GM19043 (cell line): ENCODE measurements around the gene SUN3.
"Not testable (repeated sequence)": the region's sequence is repeated elsewhere in the genome, so short reads cannot be mapped to it uniquely, and the experiment has no call there.

ENCODE experiments used
- ATAC-seq: cut with Tn5 transposase; IDR thresholded peaks from one replicate; pipeline ENCODE4 v1.9.1; 2021; ENCODE audit warnings: low read depth; ENCODE audit not compliant: unreplicated experiment

SUN3 gene

DNA sequence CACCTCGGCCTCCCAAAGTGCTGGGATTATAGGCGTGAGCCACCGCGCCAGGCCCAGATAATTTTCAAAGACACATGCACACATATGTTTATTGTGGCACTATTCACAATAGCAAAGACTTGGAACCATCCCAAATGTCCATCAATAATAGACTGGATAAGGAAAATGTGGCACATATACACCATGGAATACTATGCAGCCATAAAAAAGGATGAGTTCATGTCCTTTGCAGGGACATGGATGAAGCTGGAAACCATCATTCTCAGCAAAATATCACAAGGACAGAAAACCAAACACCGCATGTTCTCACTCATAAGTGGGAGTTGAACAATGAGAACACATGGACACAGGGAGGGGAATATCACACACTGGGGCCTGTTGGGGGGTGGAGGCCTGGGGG is 48.3 kb downstream of the SUN3 start:
- not testable (repeated sequence) for ATAC-seq

DNA sequence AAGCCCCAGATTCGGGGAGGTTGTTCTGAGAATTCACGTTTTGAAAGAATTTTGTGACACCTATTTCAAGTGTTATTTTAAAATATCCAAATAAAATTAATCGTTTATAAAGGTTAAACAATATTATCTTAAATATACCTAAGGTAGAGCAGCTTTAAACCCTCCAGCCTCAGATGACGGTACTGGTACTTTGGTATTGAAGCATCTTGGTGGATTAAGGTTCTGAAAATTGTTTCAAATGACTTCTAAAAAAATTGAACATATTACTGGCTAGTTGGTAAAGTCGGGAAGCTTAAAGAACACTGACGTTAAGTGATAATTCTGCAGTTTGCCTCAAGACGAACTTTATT is 49.1 kb downstream of the SUN3 start:
- ATAC-seq: no peak

DNA sequence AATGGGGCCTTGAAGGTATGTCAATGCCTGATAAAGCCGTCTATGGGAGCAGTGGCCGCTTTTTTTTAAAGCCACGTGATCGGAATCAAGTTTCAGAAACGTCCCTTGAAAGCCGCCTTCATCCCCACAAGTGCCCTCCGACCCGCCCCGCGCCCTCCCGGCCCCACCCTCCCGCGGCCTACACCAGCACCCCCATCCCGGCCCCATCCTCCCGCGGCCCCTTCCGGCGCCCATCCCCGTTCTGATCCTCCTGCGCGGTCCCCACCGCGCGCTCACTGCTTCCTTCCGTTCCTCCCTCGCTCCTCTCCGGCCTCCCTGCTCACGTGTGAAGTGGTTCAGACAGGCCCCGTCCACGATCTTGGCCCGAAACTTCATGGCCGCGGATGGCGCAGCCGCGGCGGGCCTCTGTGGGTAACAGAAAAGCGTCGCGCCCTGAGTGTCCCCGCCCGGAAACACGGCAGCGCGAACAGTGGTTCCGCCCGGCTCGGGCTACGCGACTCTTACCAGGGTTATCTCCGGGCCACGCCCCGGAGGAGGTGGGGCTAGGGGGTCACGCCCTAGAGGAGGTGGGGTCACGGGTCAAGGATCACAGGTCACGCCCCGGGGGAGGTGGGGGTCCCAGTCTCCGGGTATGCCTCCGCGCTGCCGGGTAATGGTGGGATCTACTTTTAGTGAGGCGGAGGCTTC is 49.6 kb downstream of the SUN3 start, which contains the start of gene HUS1:
TSS of gene HUS1 (minus strand) at position 471 of the 687 bp plus-strand sequence. CDS start at position 375, 96 bp downstream.
- peak; percentile 95 for ATAC-seq

DNA sequence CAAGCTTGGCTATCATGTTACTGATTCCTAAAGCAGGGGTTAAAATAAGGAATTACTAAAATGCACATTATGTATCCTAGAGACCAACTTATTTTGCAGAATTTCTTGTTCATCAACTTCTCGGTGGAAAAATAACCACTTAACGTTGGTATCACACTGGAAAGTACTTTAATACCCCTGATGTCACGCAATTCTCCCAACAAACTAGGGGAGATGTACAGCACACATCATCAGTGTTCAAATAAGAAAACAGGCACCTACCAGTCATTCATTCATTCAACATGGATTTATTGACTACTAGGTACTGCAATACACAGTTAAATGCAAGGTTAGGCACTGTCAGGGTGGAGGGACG is 50.1 kb downstream of the SUN3 start:
- no peak for ATAC-seq

DNA sequence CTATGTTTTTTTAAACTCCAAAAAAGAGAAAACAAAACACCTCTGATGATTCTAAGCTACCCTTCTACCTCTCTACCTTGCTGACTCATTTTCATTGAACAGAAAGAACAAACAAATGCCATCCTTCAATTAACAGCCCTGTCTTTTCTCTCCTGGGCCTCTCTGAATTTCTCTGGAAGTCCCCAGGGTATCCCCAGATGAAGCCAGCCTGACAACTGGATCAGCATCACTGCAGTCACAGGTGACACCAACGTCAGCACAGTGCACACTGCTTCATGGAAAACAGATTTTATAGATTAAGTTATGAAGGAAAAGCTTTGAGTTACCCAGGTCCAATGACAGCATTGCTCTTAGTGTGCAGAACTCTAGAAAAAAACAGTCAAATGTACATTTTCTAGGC is 55.2 kb downstream of the SUN3 start:
- ATAC-seq: no peak

DNA sequence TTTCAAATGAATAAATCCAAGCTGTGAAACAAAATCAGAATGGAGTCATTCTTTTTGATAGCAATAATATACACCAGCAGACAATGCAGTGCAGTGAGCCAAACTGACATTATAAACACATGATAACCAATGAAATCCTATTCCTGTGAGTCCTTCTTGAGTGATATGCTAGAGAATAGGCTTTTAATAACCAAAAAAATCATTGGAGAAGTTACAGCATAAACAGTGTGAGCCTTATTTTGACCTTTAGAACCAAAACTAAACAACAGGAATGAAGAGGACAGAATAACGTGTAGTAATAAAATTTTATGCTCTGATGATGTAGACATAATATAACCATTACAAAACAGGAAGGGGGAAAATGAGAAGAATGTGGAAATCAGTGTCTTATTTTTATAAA is 58.1 kb downstream of the SUN3 start:
- no peak for ATAC-seq

DNA sequence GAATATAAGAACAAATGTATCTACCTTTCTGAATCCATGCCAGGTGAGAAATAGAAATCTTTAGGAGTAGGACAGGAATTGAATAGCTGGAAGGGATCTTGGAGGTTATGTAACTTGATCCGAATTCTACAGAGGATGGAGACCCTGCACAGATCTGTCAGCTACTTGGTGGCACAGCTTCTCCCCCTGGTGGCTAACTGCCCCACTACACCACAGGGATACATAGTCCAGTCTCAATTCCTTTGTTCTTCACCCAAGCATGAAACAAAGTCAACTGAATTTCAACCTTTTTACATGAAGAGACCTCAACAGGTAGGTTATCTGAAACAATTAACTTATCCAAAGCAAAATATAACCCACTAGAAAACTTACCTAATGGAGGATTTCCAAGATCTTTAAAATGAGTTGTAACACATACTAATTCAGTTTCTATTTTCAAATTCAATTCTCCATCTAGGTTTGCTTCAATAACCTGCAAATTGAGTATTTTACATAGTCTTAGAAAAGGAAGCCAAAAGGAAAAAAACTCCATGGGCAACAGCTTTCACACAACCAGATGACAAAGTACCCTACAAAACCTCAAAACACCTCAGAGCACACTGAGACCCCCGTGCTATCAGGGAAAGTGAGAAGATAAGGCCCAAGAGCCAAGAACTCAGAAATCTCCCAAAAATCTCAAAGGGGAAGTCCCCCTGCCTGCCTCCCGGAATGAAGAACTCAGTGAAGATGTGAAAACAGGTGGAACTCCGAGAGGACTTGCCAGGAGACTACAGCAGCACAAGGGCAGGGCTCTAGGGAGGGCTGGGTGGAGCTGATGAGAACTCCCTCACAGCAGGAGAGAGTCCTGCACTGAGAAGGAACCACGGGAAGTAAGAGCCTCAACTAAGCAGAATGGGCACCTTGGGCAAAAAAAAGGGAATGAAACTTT is 59.8 kb downstream of the SUN3 start:
- peak; percentile 64 for ATAC-seq

DNA sequence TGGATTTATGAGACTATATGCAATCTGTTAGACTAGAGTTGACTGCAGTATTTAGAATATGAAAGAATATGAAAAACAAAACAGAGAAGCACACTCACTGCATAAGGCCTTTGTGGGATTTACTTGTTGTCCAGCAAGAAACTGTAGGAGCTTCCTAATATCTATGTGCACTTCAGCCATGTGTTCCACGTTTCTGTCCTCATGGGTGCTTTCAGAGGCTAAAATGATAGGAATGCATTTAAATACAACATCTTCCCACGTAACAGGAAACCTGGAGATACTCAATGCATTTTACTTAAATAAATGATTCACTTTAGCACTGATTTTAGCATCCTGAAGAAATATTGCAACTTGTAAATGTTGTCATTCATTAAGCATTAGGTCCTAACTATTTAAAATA is 61.2 kb downstream of the SUN3 start:
- ATAC-seq: no peak

DNA sequence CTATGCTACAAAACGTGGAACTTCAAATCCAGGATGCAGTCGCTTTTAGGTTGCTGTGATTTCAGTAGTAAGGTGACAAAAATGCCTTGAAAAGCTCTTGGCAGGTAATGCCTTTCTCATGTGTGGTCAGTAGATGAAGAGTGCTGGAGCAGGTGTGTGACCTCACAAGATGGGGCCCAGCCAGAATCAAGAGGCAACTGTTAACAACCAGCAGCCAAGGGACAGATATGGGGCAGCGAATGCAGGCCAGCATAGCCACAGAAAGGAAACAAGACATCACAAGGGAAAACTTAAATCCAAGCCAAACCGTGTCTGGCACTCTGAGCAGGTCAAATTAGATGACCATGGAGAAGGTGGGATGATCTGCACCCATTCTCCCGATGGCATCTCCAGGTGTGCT is 61.8 kb downstream of the SUN3 start:
- ATAC-seq: no peak

DNA sequence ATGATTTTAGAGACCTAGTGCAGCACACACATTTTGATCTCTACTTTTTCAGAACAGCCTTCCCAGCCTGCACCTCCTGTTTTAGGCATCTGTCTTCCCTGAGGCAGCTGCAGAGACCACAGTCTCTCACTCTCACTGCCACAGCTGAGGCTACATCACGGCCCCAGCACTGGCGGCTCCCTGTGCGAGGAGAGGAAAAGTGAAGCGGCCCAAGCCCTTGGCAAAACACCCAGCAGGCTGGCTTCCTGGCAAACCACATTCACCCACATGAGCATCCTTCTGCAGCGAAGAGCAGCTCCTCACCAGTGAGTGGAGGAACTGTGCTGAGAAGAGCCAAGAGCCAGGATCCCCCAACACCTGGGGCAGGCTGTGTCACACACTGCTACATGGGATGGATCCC is 63.5 kb downstream of the SUN3 start:
- no peak for ATAC-seq

DNA sequence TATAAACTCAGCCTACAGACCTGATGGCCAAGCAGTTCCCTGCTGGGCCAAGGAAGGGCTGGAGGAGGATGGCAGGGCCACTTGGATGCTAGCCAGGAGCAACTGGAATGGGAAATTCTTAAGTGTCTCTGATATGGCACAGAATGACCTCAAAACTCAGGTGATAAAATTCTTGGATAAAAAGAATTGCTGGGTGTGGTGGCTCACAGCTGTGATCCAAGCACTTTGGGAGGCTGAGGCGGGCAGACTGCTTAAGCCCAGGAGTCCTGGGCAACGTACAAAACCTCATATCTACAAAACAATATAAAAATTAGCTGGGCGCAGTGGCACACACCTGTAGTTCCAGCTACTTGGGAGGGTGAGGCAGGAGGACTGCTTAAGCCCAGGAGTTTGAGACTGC is 66.6 kb downstream of the SUN3 start:
- no peak for ATAC-seq

DNA sequence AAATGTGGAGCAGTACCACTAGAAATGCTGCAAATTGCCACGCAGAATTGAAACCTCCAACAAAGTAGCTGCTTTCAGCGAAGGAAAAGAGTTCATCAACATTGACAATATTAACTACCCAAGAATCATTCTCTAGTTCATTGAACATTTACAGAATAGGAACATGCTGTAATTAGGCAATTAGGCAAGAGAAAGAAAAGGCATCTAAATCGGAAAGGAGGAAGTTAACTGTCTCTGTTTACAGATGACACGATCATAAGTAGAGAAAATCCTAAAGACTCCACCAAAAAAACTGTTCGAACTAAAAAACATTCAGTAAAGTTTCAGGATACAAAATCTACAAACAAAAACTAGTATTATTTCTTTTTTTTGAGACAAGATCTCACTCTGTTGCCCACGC is 71.8 kb downstream of the SUN3 start:
- no peak for ATAC-seq

DNA sequence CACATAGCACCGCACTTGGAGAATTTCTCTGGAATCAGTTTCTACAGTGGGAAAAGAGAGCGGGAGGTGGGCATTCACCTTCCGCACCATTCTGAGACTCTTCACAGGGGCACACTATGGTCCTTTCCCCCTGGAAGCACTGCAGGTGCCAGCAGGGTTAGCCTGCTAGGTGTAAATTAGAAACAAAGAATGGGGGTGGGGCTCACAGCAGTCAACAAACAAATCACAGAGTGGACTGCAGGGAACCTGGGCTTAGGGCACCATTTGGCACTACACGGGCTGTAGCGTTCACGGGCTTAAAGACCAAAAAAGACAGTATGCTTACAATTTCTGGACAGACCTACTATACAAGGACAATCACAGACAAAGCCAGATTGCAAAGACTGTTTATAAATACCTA is 72.7 kb downstream of the SUN3 start:
- ATAC-seq: no peak

DNA sequence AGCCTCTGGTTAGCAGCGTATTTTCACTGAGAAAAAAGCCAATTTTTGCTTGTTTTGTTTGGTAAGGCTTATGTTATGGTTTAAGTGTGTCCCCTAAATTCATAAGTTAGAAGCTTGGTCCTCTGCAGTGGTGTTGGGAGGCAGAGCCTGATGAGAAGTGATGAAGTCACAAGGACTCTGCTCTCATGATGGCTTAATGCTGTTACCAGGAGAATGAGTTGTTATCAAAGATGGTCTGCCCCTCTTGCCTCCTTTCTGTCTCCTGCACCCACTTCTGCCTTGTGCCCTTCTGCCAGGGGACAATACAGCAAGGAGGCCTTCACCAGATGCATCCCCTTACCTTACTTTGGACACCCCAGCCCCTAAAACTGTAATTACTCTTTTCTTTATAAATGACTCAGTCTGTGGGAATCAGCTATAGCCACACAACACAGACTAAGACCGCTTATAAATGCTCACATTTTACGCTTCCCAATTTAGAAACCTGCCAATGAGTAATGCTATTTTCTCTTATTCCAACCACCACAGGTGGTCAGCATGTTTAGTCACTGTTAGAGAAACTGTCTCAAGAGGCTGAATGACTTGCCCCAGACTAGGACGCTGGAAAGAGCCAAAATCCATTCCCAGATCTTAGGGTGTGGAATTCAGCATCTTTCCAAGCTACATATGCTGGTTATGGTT is 74.5 kb downstream of the SUN3 start:
- ATAC-seq: no peak

DNA sequence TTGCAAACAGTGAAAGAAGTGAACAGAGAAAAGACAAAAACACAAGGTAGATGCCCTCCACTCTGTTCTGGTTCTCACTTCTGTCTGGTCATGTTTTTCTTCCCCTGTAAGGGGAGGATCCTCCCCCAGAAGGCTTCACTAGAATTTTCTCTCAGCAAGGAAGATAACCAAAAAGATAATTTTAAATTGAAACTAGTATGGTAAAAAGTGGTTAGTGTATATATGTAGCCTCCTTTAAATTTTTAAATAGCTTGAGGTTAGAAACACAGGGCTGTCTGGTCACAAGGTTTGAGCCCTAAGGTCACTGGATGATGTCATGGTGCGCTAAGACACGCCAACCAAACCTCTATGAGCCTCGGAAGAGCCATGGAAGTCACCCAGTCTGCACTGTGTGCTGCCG is 75.1 kb downstream of the SUN3 start:
- peak; percentile 42 for ATAC-seq

DNA sequence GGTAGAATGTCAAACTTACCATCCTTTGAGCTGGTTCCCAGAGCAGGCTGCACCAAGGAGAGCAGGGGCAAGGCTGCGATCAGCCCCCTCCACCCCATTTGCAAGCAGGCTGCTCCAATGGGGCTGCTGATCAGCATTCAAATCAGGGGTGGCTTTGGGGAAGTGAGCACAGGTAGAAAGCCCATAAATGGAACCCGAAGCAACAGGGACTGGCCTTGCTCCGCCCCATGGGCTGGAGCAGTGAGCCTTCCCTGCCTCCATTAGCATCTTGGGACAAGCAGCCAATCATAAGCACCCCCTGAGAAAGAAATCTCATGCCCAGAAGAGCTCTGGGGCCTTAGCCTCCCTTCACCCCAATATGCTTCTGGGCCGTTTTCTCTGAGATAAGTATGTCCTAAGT is 76.7 kb downstream of the SUN3 start:
- no peak for ATAC-seq

DNA sequence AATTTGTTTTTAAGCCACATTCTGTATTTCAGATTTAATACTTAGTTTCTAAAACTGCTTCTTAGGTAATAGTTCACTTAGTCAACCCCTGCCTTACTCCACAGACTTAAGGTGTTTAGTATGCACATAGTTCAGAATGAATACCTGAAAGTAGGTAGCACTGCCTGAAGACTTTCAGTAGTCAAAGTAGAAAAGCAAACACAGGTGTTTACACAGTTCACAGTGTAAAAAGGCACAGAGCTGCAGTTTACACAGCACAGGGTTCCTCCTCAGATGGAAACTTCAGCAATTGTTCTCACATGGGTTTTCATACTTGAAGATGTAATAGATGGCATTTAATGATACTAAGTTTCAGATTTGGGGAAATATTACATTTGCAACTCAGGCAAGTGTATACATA is 77.5 kb downstream of the SUN3 start:
- no peak for ATAC-seq

DNA sequence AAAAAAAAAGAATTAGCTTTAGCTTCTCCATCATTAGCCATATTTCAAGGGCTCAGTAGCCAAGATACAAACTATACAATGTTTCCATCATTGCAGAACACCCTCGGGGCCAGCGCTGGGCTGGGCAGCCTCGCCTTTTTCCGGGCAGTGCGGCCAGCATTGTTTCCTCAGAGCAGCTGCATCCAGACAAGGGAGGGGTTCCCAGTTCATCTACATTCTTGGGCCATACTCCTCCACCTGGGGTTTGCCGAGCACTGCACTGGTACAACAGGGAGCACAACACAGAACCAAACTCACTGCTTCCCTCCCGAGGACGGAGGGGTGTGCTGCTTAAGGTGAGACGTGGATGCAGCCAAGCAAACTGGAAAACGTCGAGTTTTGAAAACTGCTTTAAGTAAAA is 78.2 kb downstream of the SUN3 start:
- no peak for ATAC-seq

DNA sequence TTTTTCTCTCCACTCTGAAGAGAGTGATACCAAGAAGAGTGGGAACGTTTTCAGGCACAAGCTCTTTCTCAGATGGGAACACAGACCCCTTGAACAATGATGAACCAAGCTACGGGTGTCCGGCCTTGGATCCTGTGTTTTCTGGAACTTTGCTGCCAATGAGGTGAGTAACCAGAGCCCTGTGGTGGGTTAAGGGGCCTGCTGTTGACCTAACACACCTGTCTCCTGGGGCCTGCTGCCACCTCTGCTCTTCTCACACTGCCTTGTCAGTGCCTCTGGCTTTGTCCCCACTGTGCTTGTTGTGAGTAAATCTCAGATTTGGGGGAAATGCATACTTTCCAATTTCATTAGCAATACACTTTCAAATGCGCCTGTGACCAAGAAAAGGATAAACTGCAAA is 79.2 kb downstream of the SUN3 start:
- ATAC-seq: no peak

DNA sequence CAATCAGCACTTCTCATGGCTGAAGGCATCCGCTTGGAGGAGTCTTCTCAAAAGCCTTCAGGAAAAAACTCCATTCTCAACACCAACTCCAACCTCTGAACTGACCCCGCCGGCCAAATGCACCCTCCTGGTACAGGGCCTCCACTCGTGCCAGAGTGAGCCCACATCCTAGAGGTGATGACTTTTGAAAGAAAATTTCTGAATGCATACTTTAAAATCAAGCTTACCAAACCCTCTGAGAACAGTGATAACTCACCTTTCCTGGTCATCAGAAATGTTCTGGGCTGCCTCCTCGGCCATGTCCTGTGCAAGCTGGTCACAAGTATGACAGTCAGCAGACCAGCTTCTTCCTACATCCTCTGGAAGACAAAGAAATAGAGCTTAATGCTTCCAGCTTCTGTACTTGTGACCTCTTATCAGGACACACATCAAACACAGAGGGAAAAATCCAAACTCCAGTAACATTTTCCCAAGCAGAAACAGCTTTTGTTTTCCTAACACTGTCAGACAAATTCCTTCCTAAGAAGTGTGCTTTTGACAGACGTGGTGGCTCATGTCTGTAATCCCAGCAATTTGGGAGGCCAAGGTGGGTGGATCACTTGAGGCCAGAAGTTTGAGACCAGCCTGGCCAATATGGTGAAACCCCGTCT is 80.6 kb downstream of the SUN3 start, which contains the start of gene PKD1L1:
TSS of gene PKD1L1 (minus strand) at position 326 of the 650 bp plus-strand sequence. CDS start at position 300, 26 bp downstream.
- ATAC-seq: no peak

DNA sequence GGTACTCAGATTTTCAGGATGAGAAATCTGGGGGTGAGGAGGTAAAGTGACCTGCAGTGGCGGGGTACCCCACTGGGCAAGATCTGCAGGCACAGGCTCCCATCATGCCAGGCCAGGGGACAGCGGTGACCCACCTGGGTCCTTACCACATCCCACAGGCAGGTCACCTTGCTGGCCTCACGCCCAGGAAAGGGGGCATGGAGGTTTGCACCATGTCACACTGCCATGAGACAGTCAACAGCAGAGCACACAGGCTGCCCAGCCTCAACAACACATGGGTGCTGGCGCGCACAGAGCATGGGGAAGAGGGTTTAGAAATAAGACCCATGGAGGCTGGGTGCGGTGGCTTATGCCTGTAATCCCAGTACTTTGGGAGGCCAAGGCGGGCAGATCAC is 81.6 kb downstream of the SUN3 start:
- no peak for ATAC-seq
